WTC11 (cell line): Measurements from ENCODE around the gene UNC13D. TPM values are rescaled to one million over a fixed set of nuclear protein-coding genes. Genes with fewer than 3 reads are reported as not detected.

Experiments
- ATAC-seq: fragments of 200-7000 bp; cut with Tn5 transposase; 2 replicates; pipeline ENCODE4 v1.10.0; 2021; ENCODE audit warnings: mild to moderate bottlenecking, moderate library complexity
- CTCF ChIA-PET: fragments of 300-600 bp; sonication (Branson Sonifier 250); formaldehyde crosslinking; loops from one replicate; lab custom pipeline; 2021; ENCODE audit warnings: antibody characterized with exemption; lab: Charles Lee
- POLR2A ChIA-PET: fragments of 350-600 bp; sonication (Branson Sonifier 250); formaldehyde crosslinking; loops from one replicate; lab custom pipeline; 2021; ENCODE audit warnings: antibody characterized with exemption; lab: Charles Lee
- DNase-seq: peaks from one replicate; pipeline ENCODE4 v3.0.0; 2021; ENCODE audit warnings: low spot score
- H3K27ac Mint-ChIP-seq: 2 replicates; pipeline ENCODE4 v1.8.0; 2021; ENCODE audit warnings: mixed read lengths
- H3K27me3 Mint-ChIP-seq: 2 replicates; pipeline ENCODE4 v1.8.0; 2021; ENCODE audit warnings: low read depth, mild to moderate bottlenecking, moderate library complexity, mixed read lengths
- H3K36me3 Mint-ChIP-seq: 2 replicates; pipeline ENCODE4 v1.8.0; 2021; ENCODE audit warnings: mixed read lengths
- H3K4me1 Mint-ChIP-seq: 2 replicates; pipeline ENCODE4 v1.8.0; 2022; ENCODE audit warnings: mixed read lengths
- H3K4me3 Mint-ChIP-seq: 2 replicates; pipeline ENCODE4 v1.8.0; 2021; ENCODE audit warnings: mild to moderate bottlenecking, moderate library complexity, mixed read lengths
- H3K9me3 Mint-ChIP-seq: 2 replicates; pipeline ENCODE4 v1.8.0; 2021; ENCODE audit warnings: mixed read lengths
- ATF1 ChIP-seq: sonication (generic); formaldehyde crosslinking; IDR thresholded peaks from 2 replicates; pipeline ENCODE4 v1.8.1; 2023; ENCODE audit warnings: mild to moderate bottlenecking, moderate library complexity, missing genetic modification reagents
- FOXJ3 ChIP-seq: sonication (generic); formaldehyde crosslinking; IDR thresholded peaks from 2 replicates; pipeline ENCODE4 v1.9.0; 2021; ENCODE audit warnings: missing genetic modification reagents, mild to moderate bottlenecking, borderline replicate concordance
- GABPB1 ChIP-seq: sonication (generic); formaldehyde crosslinking; IDR thresholded peaks from 2 replicates; pipeline ENCODE4 v1.8.1; 2023; ENCODE audit warnings: mild to moderate bottlenecking, missing genetic modification reagents
- HMGA2 ChIP-seq: fragments of 250-450 bp; sonication (Bioruptor Pico); IDR thresholded peaks from 2 replicates; pipeline ENCODE4 v1.4.0; 2021; ENCODE audit warnings: mild to moderate bottlenecking, moderate library complexity
- MAX ChIP-seq: sonication (generic); formaldehyde crosslinking; IDR thresholded peaks from 2 replicates; pipeline ENCODE4 v1.8.0; 2022; ENCODE audit warnings: mild to moderate bottlenecking, missing genetic modification reagents
- RORB ChIP-seq: fragments of 250-450 bp; sonication (Bioruptor Pico); IDR thresholded peaks from 2 replicates; pipeline ENCODE4 v1.9.0; 2021; ENCODE audit warnings: mild to moderate bottlenecking
- SMAD4 ChIP-seq: sonication (generic); formaldehyde crosslinking; IDR thresholded peaks from 2 replicates; pipeline ENCODE4 v1.8.0; 2022; ENCODE audit warnings: mild to moderate bottlenecking, missing genetic modification reagents
- TCF7 ChIP-seq: sonication (generic); formaldehyde crosslinking; IDR thresholded peaks from 2 replicates; pipeline ENCODE4 v1.8.0; 2022; ENCODE audit warnings: mild to moderate bottlenecking, low read depth, missing genetic modification reagents, moderate library complexity
- TP53 ChIP-seq: sonication (generic); formaldehyde crosslinking; IDR thresholded peaks from 2 replicates; pipeline ENCODE4 v1.8.1; 2023; ENCODE audit warnings: mild to moderate bottlenecking, missing genetic modification reagents
- ZNF121 ChIP-seq: sonication (generic); formaldehyde crosslinking; IDR thresholded peaks from 2 replicates; pipeline ENCODE4 v1.8.0; 2023; ENCODE audit warnings: missing genetic modification reagents
- ZNF219 ChIP-seq: sonication (generic); formaldehyde crosslinking; IDR thresholded peaks from 2 replicates; pipeline ENCODE4 v1.8.0; 2023; ENCODE audit warnings: missing genetic modification reagents, mild to moderate bottlenecking, borderline replicate concordance
- ZNF232 ChIP-seq: sonication (generic); formaldehyde crosslinking; IDR thresholded peaks from 2 replicates; pipeline ENCODE4 v1.8.0; 2022; ENCODE audit warnings: mild to moderate bottlenecking, missing genetic modification reagents
- ZNF263 ChIP-seq: sonication (generic); formaldehyde crosslinking; IDR thresholded peaks from 2 replicates; pipeline ENCODE4 v1.8.1; 2022; ENCODE audit warnings: low read depth, mild to moderate bottlenecking, moderate library complexity, missing genetic modification reagents
- ZNF416 ChIP-seq: fragments of 250-450 bp; sonication (Bioruptor Pico); IDR thresholded peaks from 2 replicates; pipeline ENCODE4 v1.9.0; 2021; ENCODE audit warnings: mild to moderate bottlenecking, inconsistent platforms
- total RNA-seq: library from RNA; stranded (reverse); gene quantifications from 3 replicates; pipeline ENCODE4 v1.2.3, GENCODE V29; 2021
- TF ChIP-seq, protein P1 (sequence below): sonication (generic); formaldehyde crosslinking; IDR thresholded peaks from 2 replicates; pipeline ENCODE4 v1.8.1; 2022; ENCODE audit warnings: mild to moderate bottlenecking, missing genetic modification reagents, moderate library complexity, borderline replicate concordance
- TF ChIP-seq, protein P2 (sequence below): sonication (generic); formaldehyde crosslinking; IDR thresholded peaks from 2 replicates; pipeline ENCODE4 v1.8.1; 2023; ENCODE audit warnings: mild to moderate bottlenecking, missing genetic modification reagents, moderate library complexity
- TF ChIP-seq, protein P3 (sequence below): sonication (generic); formaldehyde crosslinking; IDR thresholded peaks from 2 replicates; pipeline ENCODE4 v1.8.1; 2023; ENCODE audit warnings: mild to moderate bottlenecking, missing genetic modification reagents, moderate library complexity
- TF ChIP-seq, protein P4 (sequence below): sonication (generic); formaldehyde crosslinking; IDR thresholded peaks from 2 replicates; pipeline ENCODE4 v1.8.1; 2022; ENCODE audit warnings: mild to moderate bottlenecking, moderate library complexity, missing genetic modification reagents
- TF ChIP-seq, protein P5 (sequence below): fragments of 250-450 bp; sonication (Bioruptor Pico); IDR thresholded peaks from 2 replicates; pipeline ENCODE4 v1.9.0; 2021; ENCODE audit warnings: mild to moderate bottlenecking, borderline replicate concordance

The UNC13D gene
- total RNA-seq, 1 experiment from 2014 or later, result 13.1 TPM

DNA sequence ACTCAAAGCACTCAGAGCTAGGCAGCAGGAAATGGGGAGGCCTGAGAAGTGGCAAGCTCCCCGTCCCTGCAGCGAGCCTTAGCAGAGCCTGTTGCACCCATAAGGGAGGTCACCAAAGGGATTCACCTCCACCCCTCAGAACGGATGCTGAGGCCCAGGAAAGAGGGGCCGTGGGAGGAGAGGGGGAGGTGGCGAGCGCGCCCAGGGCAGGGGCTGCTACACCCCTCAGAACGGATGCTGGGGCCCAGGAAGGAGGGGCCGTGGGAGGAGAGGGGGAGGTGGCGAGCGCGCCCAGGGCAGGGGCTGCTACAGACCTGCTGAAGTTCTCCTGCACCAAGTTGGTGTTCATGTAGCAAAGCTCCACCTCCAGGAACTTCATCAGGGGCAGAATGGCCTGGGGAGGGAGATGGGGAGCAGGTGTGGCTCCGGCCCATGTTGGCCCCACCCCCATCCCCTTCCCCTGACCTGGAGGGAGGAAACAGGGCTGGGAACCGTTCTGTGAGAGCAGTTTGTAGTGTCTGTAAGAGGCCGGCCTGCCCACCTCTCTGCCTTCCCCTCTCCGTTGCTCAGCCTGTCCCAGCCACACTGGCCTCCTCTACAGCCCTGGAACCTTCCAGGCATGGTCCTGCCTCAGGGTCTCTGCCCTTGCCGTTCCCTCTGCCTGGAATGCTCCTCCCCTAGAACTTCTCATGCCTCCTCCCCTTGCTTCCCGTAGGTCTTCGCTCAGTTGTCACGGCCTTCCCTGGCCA is 11.4 kb downstream of the UNC13D start:
- ATAC-seq, result peak; percentile 65
- POLR2A ChIA-PET, result interaction anchor here (0.6 to 1.1 kb wide), 3 partner anchors 22 to 85 kb away, joined by 3 to 8 read pairs (median 7); partner anchors contain the start of gene WBP2

GRCh38 chr17:75832164-75832651 is 12.0 kb downstream of the UNC13D start:
- Mint-ChIP-seq H3K9me3 (no peaks in the 10 kb centered on the region), H3K4me1 (peaks cover 38% of the 10 kb centered on the region), H3K27ac (peak overlapping the region; percentile 75), H3K4me3 (peak overlapping the region; percentile 66), H3K36me3 (no peaks in the 10 kb centered on the region), H3K27me3 (no peaks in the 10 kb centered on the region)
- CTCF ChIA-PET, result interaction anchor here (0.6 to 6.6 kb wide), 15 partner anchors 14 to 199 kb away, joined by 3 to 76 read pairs (median 4); partner anchors contain the start of genes GALK1, SMIM5, UNC13D and WBP2
- ATAC-seq, result no peak
- 0 out of 2 replicates have a peak, but pooled peaks have one; percentile 28 for TF ChIP-seq TP53 (CRISPR knock-in tag)
- no peak for TF ChIP-seq ZNF232 (CRISPR knock-in tag)
- POLR2A ChIA-PET, result interaction anchor here (0.6 to 1.1 kb wide), 2 partner anchors 23 to 36 kb away, joined by 3 to 7 read pairs; partner anchors contain the start of gene WBP2
- DNase-seq, result no peak

More for the DNA sequence above, 11.4 kb downstream of the UNC13D start:
- H3K4me1 Mint-ChIP-seq, result peaks cover 37% of the 10 kb centered on the region
- no peaks in the 10 kb centered on the region for H3K27me3 Mint-ChIP-seq
- CTCF ChIA-PET, result interaction anchor here (0.6 to 6.6 kb wide), 17 partner anchors 14 to 199 kb away, joined by 3 to 76 read pairs (median 4); partner anchors contain the start of genes GALK1, SMIM5, UNC13D and WBP2
- peak; percentile 77 for DNase-seq
- no peaks in the 10 kb centered on the region for H3K36me3 Mint-ChIP-seq
- no peaks in the 10 kb centered on the region for H3K9me3 Mint-ChIP-seq
- H3K4me3 Mint-ChIP-seq, result peak overlapping the region; percentile 66
- TF ChIP-seq, protein P1, sequence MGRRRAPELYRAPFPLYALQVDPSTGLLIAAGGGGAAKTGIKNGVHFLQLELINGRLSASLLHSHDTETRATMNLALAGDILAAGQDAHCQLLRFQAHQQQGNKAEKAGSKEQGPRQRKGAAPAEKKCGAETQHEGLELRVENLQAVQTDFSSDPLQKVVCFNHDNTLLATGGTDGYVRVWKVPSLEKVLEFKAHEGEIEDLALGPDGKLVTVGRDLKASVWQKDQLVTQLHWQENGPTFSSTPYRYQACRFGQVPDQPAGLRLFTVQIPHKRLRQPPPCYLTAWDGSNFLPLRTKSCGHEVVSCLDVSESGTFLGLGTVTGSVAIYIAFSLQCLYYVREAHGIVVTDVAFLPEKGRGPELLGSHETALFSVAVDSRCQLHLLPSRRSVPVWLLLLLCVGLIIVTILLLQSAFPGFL, result no peak
- TF ChIP-seq, protein P2, sequence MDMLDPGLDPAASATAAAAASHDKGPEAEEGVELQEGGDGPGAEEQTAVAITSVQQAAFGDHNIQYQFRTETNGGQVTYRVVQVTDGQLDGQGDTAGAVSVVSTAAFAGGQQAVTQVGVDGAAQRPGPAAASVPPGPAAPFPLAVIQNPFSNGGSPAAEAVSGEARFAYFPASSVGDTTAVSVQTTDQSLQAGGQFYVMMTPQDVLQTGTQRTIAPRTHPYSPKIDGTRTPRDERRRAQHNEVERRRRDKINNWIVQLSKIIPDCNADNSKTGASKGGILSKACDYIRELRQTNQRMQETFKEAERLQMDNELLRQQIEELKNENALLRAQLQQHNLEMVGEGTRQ (CRISPR knock-in tag), result no peak
- TF ChIP-seq TCF7 (no peak), TP53 (CRISPR knock-in tag) (0 out of 2 replicates have a peak, but pooled peaks have one; percentile 37), HMGA2 (CRISPR knock-in tag) (no peak), ZNF263 (CRISPR knock-in tag) (peak; percentile 45; the same call in 1 of the 2 replicates), ZNF219 (CRISPR knock-in tag) (no peak), GABPB1 (no peak), RORB (CRISPR knock-in tag) (no peak), SMAD4 (CRISPR knock-in tag) (no peak), ZNF121 (CRISPR knock-in tag) (peak; percentile 92), FOXJ3 (CRISPR knock-in tag) (no peak), ZNF416 (CRISPR knock-in tag) (no peak), ATF1 (no peak), MAX (no peak)
- TF ChIP-seq, protein P3, sequence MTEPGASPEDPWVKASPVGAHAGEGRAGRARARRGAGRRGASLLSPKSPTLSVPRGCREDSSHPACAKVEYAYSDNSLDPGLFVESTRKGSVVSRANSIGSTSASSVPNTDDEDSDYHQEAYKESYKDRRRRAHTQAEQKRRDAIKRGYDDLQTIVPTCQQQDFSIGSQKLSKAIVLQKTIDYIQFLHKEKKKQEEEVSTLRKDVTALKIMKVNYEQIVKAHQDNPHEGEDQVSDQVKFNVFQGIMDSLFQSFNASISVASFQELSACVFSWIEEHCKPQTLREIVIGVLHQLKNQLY, result no peak
- TF ChIP-seq, protein P4, sequence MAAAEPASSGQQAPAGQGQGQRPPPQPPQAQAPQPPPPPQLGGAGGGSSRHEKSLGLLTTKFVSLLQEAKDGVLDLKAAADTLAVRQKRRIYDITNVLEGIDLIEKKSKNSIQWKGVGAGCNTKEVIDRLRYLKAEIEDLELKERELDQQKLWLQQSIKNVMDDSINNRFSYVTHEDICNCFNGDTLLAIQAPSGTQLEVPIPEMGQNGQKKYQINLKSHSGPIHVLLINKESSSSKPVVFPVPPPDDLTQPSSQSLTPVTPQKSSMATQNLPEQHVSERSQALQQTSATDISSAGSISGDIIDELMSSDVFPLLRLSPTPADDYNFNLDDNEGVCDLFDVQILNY (CRISPR knock-in tag), result no peak
- TF ChIP-seq, protein P5, sequence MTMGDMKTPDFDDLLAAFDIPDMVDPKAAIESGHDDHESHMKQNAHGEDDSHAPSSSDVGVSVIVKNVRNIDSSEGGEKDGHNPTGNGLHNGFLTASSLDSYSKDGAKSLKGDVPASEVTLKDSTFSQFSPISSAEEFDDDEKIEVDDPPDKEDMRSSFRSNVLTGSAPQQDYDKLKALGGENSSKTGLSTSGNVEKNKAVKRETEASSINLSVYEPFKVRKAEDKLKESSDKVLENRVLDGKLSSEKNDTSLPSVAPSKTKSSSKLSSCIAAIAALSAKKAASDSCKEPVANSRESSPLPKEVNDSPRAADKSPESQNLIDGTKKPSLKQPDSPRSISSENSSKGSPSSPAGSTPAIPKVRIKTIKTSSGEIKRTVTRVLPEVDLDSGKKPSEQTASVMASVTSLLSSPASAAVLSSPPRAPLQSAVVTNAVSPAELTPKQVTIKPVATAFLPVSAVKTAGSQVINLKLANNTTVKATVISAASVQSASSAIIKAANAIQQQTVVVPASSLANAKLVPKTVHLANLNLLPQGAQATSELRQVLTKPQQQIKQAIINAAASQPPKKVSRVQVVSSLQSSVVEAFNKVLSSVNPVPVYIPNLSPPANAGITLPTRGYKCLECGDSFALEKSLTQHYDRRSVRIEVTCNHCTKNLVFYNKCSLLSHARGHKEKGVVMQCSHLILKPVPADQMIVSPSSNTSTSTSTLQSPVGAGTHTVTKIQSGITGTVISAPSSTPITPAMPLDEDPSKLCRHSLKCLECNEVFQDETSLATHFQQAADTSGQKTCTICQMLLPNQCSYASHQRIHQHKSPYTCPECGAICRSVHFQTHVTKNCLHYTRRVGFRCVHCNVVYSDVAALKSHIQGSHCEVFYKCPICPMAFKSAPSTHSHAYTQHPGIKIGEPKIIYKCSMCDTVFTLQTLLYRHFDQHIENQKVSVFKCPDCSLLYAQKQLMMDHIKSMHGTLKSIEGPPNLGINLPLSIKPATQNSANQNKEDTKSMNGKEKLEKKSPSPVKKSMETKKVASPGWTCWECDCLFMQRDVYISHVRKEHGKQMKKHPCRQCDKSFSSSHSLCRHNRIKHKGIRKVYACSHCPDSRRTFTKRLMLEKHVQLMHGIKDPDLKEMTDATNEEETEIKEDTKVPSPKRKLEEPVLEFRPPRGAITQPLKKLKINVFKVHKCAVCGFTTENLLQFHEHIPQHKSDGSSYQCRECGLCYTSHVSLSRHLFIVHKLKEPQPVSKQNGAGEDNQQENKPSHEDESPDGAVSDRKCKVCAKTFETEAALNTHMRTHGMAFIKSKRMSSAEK (CRISPR knock-in tag), result no peak
- peak overlapping the region; percentile 96 for H3K27ac Mint-ChIP-seq
